Fibroblast of skin of right quadriceps (primary cell): ENCODE data around the gene EZH2.

Source experiments
- DNase-seq: peaks from one replicate; pipeline ENCODE4 v3.0.0-alpha.2; 2013

The EZH2 gene

GRCh38 chr7:148803094-148803493 lies 81.0 kb downstream of the EZH2 start:
- DNase-seq, result no peak

DNA sequence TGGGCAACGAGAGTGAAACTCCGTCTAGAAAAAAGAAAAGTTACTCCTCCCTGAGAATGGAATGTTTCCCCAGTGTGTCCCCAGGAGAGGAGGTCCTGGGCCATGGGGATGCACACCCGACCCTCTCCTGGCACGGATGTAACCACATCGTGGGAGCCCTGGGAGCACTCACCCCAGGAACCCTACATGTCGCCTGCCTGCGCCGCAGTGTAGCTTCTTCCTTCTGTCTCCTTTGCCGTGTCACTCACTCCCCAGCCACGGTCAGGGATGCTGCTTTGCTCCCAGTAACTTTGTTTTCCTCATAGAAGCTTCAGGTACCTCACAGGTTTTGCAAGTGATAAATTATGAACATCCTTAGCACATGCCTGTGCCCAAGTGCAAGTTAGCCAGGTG lies 82.0 kb downstream of the EZH2 start:
- DNase-seq, result no peak

DNA sequence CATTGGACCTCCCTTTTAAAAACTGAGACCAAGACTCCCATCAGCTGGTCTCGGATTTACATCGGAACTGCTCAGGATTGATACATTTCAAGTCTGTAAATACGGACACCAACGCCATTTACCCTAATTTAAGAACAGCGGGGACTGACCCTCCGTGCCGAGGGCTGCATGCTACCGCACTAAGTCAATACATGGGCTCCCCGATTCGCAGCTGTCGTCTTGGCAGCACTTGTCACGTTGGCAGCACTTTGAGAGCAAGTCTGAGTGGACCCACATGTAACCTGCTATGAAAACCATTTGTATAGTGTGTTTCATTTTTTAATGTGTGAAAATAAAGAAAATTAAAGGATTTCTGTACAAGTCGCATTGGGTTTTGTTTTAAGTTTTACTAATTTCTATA lies 83.4 kb downstream of the EZH2 start:
- DNase-seq, result no peak

DNA sequence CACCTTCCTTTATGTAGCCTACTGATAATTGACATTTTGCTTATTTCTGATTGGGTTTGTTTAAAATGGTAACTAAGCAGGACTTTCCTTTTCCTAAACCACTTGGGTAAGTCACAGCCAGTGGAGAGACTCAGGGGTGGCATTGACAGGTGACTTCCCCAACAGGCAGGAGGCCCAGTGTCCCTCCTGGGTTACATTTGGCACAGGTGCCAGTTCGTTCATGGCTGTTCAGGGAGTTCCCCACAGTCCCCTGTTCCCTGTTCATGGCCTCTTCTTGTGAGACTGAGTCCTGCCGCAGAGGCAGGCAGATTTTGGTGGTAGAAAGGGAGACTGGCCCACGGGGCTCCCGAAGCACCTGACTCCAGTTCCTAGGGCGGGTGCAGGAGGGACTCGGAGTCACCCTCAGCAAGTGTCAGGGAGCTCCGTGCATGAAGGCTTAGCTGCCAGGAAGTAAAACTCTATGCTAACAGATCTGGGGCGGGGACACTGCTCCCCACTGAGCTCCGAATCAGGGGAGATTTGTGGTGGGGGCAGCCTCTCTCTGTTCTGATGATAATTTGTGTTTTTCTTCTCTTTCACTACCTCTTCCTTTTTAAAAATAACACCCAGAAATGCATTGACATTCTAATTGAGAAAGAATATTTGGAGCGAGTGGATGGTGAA lies 84.1 kb downstream of the EZH2 start:
- no peak for DNase-seq

- DNase-seq, result no peak
Observed at GRCh38 chr7:148796841-148797240, 87.2 kb downstream of the EZH2 start.

DNA sequence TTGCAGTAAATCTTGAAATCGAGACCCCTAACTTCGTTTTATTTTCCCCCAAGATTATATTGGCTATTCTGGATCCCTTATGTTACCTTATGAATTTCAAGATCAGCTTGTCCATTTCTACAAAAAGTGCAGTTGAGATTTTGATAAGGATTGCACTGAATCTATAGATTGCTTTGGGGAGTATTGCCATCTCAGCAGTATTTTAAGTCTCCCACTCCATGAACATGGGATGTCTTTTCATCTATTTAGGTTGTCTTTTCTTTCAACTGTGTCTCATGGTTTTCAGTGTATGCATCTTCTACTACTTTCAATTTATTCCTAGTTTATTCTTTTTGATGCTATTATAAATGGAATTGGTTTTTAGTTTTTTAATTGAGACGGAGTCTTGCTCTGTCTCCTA lies 89.6 kb downstream of the EZH2 start:
- DNase-seq, result no peak

GRCh38 chr7:148793590-148793989 lies 90.5 kb downstream of the EZH2 start:
- no peak for DNase-seq

- no peak for DNase-seq
Observed at GRCh38 chr7:148791546-148791945, 92.5 kb downstream of the EZH2 start.

GRCh38 chr7:148790850-148791249 lies 93.2 kb downstream of the EZH2 start:
- no peak for DNase-seq

DNA sequence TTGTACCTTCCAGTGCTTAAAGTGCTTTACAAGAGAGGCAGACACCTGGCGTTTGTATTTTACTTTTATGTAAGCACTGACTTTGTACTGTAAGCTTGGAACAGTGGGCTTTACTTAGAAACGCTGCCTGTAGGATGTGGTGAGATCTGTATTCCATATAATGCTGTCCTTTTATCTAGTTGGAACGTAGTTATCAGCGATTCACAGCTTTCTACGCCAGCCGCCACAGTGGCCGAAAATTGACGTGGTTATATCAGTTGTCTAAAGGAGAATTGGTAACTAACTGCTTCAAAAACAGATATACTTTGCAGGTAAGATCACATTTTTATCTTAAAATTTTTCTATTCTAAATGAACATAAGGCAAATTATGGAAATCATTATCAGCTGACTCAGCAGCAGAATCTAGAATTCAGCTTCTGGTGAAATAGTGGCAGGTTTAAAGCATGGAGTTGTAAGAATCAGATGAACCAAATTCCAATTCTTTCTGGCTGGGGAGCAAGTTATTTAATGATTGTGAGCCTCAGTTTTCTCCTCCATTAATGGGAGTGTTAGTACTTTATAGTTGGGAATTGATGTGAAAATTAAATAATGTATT lies 93.9 kb downstream of the EZH2 start:
- no peak for DNase-seq

GRCh38 chr7:148789220-148789619 lies 94.9 kb downstream of the EZH2 start:
- no peak for DNase-seq

DNA sequence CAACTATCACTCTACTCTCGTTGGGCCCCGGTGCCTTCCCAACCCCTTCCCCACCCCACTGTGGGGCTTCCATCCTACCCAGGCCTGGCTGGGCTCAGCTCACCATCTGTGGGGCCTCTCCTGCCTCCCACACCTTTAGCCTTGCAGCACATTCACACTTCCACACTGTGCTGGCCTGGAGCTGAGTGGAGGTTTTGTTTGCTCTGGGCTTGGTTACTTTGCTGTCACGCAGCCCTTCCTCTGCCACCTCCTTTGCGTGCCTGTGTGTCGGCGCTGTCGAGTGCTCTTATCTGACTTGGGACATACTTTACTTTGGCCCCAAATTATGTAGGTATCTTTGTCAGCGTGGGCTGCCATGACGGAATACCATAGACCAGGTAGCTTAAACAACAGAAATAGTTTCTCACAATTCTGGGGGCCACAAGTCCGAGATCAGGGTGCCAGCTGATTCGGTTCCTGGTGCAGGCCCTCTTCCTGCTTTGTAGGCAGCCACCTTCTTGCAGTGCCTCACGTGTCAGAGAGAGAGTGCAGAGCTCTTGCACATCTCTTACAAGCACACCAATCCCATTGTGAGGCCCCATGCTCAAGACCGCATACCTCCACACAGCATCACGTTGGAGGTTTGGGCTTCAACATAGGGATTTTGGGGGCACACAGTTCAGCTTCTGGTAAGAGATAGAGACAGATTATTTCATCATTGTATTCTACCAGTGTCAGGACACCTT lies 96.4 kb downstream of the EZH2 start:
- no peak for DNase-seq

- no peak for DNase-seq
Observed at GRCh38 chr7:148783801-148784527, 100.1 kb downstream of the EZH2 start.

- DNase-seq, result no peak
Observed at GRCh38 chr7:148782757-148783456, 101.2 kb downstream of the EZH2 start.

DNA sequence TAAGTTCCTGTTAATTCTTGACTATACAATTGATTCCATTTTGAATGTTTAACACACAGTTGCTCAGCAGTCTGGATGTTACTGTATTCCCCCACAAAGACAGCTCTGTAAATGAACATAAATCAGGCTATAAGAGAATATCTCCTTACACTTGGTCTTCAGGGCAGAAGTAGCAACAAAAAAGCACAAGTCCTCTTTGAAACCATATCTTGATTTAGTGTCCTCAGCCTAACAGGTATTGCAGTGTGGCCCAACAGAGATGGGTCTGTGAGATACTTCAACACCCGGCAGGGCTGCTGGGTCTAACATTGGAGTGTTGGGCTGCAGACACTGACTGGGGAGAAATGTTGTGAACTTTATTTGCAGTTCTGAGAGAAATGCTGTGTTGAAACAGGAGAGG lies 109.6 kb downstream of the EZH2 start:
- no peak for DNase-seq

- DNase-seq, result peak; percentile 52
Observed at GRCh38 chr7:148773334-148773733, 110.8 kb downstream of the EZH2 start.

- peak; percentile 92 for DNase-seq
Observed at GRCh38 chr7:148772297-148773089, 111.6 kb downstream of the EZH2 start.

DNA sequence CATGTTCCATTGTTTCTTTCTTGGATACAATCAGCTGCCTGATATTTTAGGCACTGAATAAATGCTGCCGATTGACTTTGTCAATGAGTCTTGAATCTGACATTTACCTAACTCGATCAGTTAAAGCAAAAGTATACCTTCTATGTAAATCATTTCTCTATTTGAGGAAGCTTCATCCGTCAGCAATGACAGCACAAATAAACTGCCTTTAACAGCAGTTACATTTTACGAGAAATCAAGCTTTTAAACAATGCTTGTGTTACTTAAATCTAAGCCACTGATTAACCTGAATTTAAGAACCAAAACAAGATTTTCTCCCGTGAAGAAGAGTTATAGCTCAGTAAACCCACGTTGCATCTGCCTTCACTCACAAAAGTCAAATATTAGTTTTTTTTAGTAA lies 114.1 kb downstream of the EZH2 start:
- DNase-seq, result no peak

DNA sequence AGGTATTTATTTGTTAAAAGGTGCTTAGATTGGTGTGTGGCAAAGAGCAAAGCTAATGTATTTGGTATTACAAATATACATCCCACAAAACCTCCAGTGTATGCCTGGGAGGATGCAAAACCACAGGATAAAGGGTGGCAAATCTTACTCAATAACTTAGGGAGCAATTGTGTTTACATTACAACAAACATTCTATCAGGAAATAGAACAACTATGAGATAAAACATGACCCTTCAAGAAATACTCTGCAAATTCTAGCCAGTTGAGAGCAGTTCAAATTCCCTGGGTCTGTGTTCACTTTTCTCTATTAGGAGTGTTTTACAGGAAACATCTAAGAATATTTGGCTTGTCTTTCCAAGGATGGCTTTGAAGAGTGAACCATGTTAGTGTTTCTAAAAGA lies 120.5 kb downstream of the EZH2 start:
- DNase-seq, result peak; percentile 35

GRCh38 chr7:148761499-148762278 lies 122.4 kb downstream of the EZH2 start:
- no peak for DNase-seq
